Stimulated activated effector memory CD8-positive, alpha-beta T cell treated with anti-CD3 and anti-CD28 coated beads, Interleukin-12 subunit alpha, Interleukin-12 subunit beta, amount 100 ng/mL, for 72 hours (primary cell): ENCODE data around the gene TEX48.

ENCODE experiments used
- ATAC-seq: fragments of 150-1000 bp; cut with Tn5 transposase; 2 replicates; pipeline ENCODE4 v1.10.0; 2021
- DNase-seq, 2 donors: peaks; one replicate each; pipeline ENCODE4 v3.0.0; 2021 to 2022; ENCODE audit warnings: low spot score in 2 of 2
- H3K27ac Mint-ChIP-seq: one replicate; pipeline ENCODE4 v1.8.0; 2022; ENCODE audit warnings: mild to moderate bottlenecking, mixed read lengths
- H3K36me3 Mint-ChIP-seq: one replicate; pipeline ENCODE4 v1.8.0; 2022; ENCODE audit warnings: mild to moderate bottlenecking, mixed read lengths
- H3K4me1 Mint-ChIP-seq: one replicate; pipeline ENCODE4 v1.8.0; 2022; ENCODE audit warnings: mixed read lengths
- H3K4me3 Mint-ChIP-seq: one replicate; pipeline ENCODE4 v1.8.0; 2022; ENCODE audit warnings: mild to moderate bottlenecking, mixed read lengths
- H3K9me3 Mint-ChIP-seq: one replicate; pipeline ENCODE4 v1.8.0; 2022; ENCODE audit warnings: mixed read lengths

The TEX48 gene

GRCh38 chr9:114684036-114684435 is 2.0 kb upstream of the TEX48 start:
- H3K27ac Mint-ChIP-seq = peak overlapping the region; percentile 30
- DNase-seq (no peak), ATAC-seq (no peak)
- no peak overlapping the region for H3K4me3 Mint-ChIP-seq
- no peaks in the 10 kb centered on the region for H3K9me3 Mint-ChIP-seq
- H3K4me1 Mint-ChIP-seq = peaks cover 44% of the 10 kb centered on the region
- no peaks in the 10 kb centered on the region for H3K36me3 Mint-ChIP-seq

- Mint-ChIP-seq H3K4me1 (peaks cover 44% of the 10 kb centered on the region), H3K9me3 (no peaks in the 10 kb centered on the region), H3K36me3 (no peaks in the 10 kb centered on the region), H3K4me3 (no peak overlapping the region), H3K27ac (no peak overlapping the region)
- DNase-seq (no peak), ATAC-seq (no peak)
These were observed 854 bp upstream of the TEX48 start for GRCh38 chr9:114682846-114683245.

GRCh38 chr9:114680259-114681001 is 1.6 kb downstream of the TEX48 start:
- Mint-ChIP-seq H3K4me1 (peaks cover 27% of the 10 kb centered on the region), H3K9me3 (no peaks in the 10 kb centered on the region), H3K36me3 (no peaks in the 10 kb centered on the region), H3K27ac (peak overlapping the region; percentile 6), H3K4me3 (no peak overlapping the region)
- DNase-seq (peak in 1 of 2 donors; percentile 63), ATAC-seq (no peak)

GRCh38 chr9:114678795-114679194 is 3.2 kb downstream of the TEX48 start:
- Mint-ChIP-seq H3K4me1 (peaks cover 19% of the 10 kb centered on the region), H3K9me3 (no peaks in the 10 kb centered on the region), H3K36me3 (no peaks in the 10 kb centered on the region), H3K4me3 (no peak overlapping the region), H3K27ac (no peak overlapping the region)
- ATAC-seq (no peak), DNase-seq (no peak)

GRCh38 chr9:114678130-114678529 is 3.9 kb downstream of the TEX48 start:
- Mint-ChIP-seq H3K27ac (no peak overlapping the region), H3K4me1 (peaks cover 19% of the 10 kb centered on the region), H3K4me3 (no peak overlapping the region), H3K36me3 (no peaks in the 10 kb centered on the region), H3K9me3 (no peaks in the 10 kb centered on the region)
- ATAC-seq (no peak), DNase-seq (no peak)

- Mint-ChIP-seq H3K36me3 (no peaks in the 10 kb centered on the region), H3K4me1 (peaks cover 19% of the 10 kb centered on the region), H3K4me3 (no peak overlapping the region), H3K27ac (no peak overlapping the region), H3K9me3 (no peaks in the 10 kb centered on the region)
- no peak for ATAC-seq
- DNase-seq = no peak
These were observed 4.6 kb downstream of the TEX48 start for GRCh38 chr9:114677418-114677817.

- Mint-ChIP-seq H3K27ac (no peak overlapping the region), H3K4me3 (no peak overlapping the region), H3K36me3 (no peaks in the 10 kb centered on the region), H3K4me1 (peaks cover 18% of the 10 kb centered on the region), H3K9me3 (no peaks in the 10 kb centered on the region)
- ATAC-seq (no peak), DNase-seq (no peak)
These were observed 5.1 kb downstream of the TEX48 start for GRCh38 chr9:114676901-114677300.

- Mint-ChIP-seq H3K4me1 (no peaks in the 10 kb centered on the region), H3K36me3 (no peaks in the 10 kb centered on the region), H3K4me3 (no peak overlapping the region), H3K27ac (peak overlapping the region; percentile 9), H3K9me3 (no peaks in the 10 kb centered on the region)
- DNase-seq (no peak), ATAC-seq (no peak)
These were observed 7.0 kb downstream of the TEX48 start for GRCh38 chr9:114674798-114675540.

GRCh38 chr9:114674076-114674797 is 7.8 kb downstream of the TEX48 start:
- no peak for DNase-seq
- Mint-ChIP-seq H3K27ac (no peak overlapping the region), H3K9me3 (no peaks in the 10 kb centered on the region), H3K4me1 (no peaks in the 10 kb centered on the region), H3K4me3 (no peak overlapping the region), H3K36me3 (no peaks in the 10 kb centered on the region)
- no peak for ATAC-seq

- H3K36me3 Mint-ChIP-seq = no peaks in the 10 kb centered on the region
- DNase-seq (no peak), ATAC-seq (no peak)
- no peaks in the 10 kb centered on the region for H3K9me3 Mint-ChIP-seq
- no peak overlapping the region for H3K4me3 Mint-ChIP-seq
- H3K4me1 Mint-ChIP-seq = peaks cover 9% of the 10 kb centered on the region
- H3K27ac Mint-ChIP-seq = no peak overlapping the region
These were observed 10.4 kb downstream of the TEX48 start for GRCh38 chr9:114671605-114672004.

- peaks cover 12% of the 10 kb centered on the region for H3K4me1 Mint-ChIP-seq
- no peak for ATAC-seq
- no peaks in the 10 kb centered on the region for H3K36me3 Mint-ChIP-seq
- H3K4me3 Mint-ChIP-seq = no peak overlapping the region
- no peaks in the 10 kb centered on the region for H3K9me3 Mint-ChIP-seq
- no peak overlapping the region for H3K27ac Mint-ChIP-seq
- no peak for DNase-seq
These were observed 12.0 kb downstream of the TEX48 start for GRCh38 chr9:114669961-114670360.

- H3K27ac Mint-ChIP-seq = no peak overlapping the region
- H3K9me3 Mint-ChIP-seq = no peaks in the 10 kb centered on the region
- no peak overlapping the region for H3K4me3 Mint-ChIP-seq
- DNase-seq (no peak), ATAC-seq (no peak)
- H3K4me1 Mint-ChIP-seq = peaks cover 12% of the 10 kb centered on the region
- H3K36me3 Mint-ChIP-seq = no peaks in the 10 kb centered on the region
These were observed 13.8 kb downstream of the TEX48 start for GRCh38 chr9:114668146-114668545.

GRCh38 chr9:114666851-114667250 is 15.1 kb downstream of the TEX48 start:
- H3K36me3 Mint-ChIP-seq = peaks cover 6% of the 10 kb centered on the region
- DNase-seq = no peak

GRCh38 chr9:114666401-114666800 is 15.6 kb downstream of the TEX48 start:
- Mint-ChIP-seq H3K36me3 (peaks cover 6% of the 10 kb centered on the region), H3K4me1 (peaks cover 16% of the 10 kb centered on the region), H3K27ac (no peak overlapping the region), H3K9me3 (no peaks in the 10 kb centered on the region), H3K4me3 (no peak overlapping the region)
- no peak for DNase-seq
- no peak for ATAC-seq

More at GRCh38 chr9:114666851-114667250, 15.1 kb downstream of the TEX48 start:
- Mint-ChIP-seq H3K4me1 (peaks cover 16% of the 10 kb centered on the region), H3K9me3 (no peaks in the 10 kb centered on the region), H3K4me3 (no peak overlapping the region), H3K27ac (peak overlapping the region; percentile 20)
- ATAC-seq = peak; percentile 62

GRCh38 chr9:114664181-114664580 is 17.8 kb downstream of the TEX48 start:
- ATAC-seq = no peak
- no peak for DNase-seq
- Mint-ChIP-seq H3K9me3 (no peaks in the 10 kb centered on the region), H3K36me3 (peaks cover 6% of the 10 kb centered on the region), H3K27ac (no peak overlapping the region), H3K4me1 (peaks cover 18% of the 10 kb centered on the region), H3K4me3 (no peak overlapping the region)
